Measurements from ENCODE around the gene CKS2.
"Not testable (repeated sequence)": the region's sequence is repeated elsewhere in the genome, so short reads cannot be mapped to it uniquely, and the experiment has no call there.

Gene CKS2

DNA sequence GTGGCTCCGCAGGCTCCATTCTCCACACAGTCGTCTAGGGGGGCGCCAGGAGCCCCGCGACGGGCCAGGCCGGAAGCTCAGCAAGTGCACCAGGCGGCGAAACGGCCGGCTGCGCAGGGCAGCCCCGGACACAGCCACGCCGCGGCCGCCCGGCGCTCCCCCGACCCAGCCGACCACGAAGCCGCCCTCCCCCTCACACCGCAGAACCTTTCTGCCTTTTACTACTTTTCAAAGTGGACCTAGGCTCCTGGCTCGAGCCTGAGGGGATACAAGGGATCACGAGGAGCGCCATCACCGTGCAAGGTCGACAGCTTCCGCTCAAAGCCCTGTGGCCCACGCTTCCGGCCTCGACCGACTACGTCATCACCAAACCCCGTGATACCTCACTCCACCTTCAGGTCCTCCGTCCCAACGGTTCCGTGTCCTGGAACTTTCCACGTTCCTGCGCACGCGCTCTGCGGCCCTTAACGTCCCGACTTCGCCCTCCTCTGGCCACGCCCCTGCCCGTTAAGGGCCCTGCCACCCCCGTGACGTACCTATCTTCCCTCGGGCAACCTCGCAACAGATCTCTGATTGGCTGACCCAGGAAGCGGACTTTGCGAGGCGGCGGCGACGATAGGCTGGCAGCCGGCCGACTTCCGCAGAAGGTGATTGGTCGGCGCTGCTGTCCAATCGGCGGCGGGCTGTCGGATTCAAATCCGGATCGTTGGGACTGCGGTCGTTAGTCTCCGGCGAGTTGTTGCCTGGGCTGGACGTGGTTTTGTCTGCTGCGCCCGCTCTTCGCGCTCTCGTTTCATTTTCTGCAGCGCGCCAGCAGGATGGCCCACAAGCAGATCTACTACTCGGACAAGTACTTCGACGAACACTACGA is at the start of gene CKS2:
CKS2 (plus strand) TSS at position 721 of the 871 bp plus-strand sequence; CDS start at position 819, 98 bp downstream.
- peak; percentile 100 for DNase-seq (ENCODE audit: low read depth)

DNA sequence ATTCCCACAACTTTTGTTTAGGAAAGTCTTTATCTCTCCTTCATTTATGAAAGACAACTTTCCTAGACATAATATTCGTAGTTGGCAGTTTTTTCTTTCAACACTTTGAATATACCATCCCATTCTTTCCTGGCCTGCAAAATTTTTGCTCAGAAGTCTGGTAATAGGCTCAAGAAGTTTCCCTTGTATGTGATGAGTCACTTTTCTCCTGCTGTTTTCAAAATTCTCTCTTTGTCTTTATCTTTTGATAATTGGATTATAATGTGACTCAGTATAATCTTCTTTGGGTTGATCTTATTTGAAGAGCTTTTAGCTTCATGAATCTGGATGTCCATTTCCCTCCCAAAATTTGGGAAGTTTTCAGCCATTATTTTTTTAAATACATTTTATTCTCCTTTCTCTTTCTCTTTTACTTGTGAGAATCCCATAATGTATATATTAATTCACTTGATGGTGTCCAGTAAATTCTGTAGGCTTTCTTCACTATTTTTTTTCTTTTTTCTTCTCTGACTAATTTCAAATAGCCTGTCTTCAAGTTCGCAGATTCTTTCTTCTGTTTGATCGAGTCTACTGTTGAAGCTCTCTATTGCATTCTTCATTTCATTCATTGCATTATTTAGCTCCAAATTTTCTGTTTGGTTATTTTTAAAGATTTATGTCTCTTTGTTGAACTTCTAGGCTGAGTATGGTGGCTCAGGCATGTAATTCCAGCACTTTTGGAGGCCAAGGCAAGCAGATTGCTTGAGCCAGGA is 37.3 kb upstream of the CKS2 start:
- DNase-seq (ENCODE audit: low read depth): no peak

DNA sequence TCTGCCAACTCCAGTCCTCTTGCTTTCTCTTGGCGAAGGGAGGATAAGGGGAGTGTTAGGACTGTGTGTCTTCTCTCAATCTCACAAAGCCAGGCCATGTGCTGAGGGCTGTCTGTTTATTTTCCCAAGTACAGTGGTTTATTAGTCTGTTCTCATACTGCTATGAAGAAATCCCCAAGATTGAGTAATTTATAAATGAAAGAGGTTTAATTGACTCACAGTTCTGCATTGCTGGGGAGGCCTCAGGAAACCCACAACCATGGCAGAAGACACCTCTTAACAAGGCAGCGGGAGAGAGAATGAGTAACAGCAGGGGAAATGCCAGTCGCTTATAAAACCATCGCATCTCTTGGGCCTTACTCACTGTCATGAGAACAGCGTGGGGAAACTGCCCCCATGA is 36.2 kb upstream of the CKS2 start:
- DNase-seq (ENCODE audit: low read depth): no peak

- DNase-seq (ENCODE audit: low read depth): not testable (repeated sequence)
Observed at GRCh38 chr9:89276040-89276439, 35.0 kb upstream of the CKS2 start.

GRCh38 chr9:89277043-89277442 is 34.0 kb upstream of the CKS2 start:
- no peak for DNase-seq (ENCODE audit: low read depth)

DNA sequence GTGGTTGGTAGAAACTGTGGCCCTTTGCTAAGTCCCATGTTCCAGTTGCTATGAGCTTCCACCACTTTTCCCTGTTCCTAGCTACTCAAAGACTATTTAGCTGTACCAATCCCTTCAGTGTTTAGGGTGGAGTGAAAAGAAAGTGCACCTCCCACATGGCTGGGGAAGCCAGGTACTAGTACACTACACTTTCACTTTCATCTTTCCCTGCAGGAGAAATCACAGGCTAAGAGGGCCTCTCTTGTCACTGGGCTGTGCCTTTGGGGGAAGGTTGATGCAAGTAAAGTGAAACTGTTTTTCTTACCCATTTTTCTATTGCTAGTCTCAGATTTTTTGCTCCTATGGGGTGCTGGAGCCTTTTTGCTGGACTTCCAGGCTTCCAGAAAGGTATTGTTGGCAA is 33.5 kb upstream of the CKS2 start:
- DNase-seq (ENCODE audit: low read depth): peak; percentile 5

DNA sequence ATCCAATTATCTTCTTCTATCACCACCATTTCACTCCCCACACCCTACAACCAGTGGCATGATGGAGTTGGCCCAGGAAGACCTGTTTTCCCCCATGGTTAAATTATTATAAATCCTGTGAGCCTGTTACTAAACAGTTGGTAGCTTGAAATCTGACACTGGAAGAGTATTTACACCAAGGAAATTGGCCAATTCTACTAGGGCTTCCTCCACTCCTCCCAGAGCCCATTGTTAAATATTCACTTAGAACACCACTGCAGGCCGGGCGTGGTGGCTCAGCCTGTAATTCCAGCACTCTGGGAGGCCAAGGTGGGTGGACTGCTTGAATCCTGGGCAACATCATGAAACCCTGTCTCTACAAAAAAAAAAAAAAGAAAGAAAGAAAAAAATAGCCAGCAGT is 32.4 kb upstream of the CKS2 start:
- DNase-seq (ENCODE audit: low read depth): no peak

- DNase-seq (ENCODE audit: low read depth): peak; percentile 60
Observed at GRCh38 chr9:89278997-89279739, 31.8 kb upstream of the CKS2 start.

GRCh38 chr9:89281106-89281505 is 29.9 kb upstream of the CKS2 start:
- no peak for DNase-seq (ENCODE audit: low read depth)

GRCh38 chr9:89282248-89282968 is 28.6 kb upstream of the CKS2 start:
- not testable (repeated sequence) for DNase-seq (ENCODE audit: low read depth)

- no peak for DNase-seq (ENCODE audit: low read depth)
Observed at GRCh38 chr9:89284076-89284475, 26.9 kb upstream of the CKS2 start.

GRCh38 chr9:89291741-89292140 is 19.3 kb upstream of the CKS2 start:
- DNase-seq (ENCODE audit: low read depth): no peak

- DNase-seq (ENCODE audit: low read depth): no peak
Observed at GRCh38 chr9:89293014-89293413, 18.0 kb upstream of the CKS2 start.

DNA sequence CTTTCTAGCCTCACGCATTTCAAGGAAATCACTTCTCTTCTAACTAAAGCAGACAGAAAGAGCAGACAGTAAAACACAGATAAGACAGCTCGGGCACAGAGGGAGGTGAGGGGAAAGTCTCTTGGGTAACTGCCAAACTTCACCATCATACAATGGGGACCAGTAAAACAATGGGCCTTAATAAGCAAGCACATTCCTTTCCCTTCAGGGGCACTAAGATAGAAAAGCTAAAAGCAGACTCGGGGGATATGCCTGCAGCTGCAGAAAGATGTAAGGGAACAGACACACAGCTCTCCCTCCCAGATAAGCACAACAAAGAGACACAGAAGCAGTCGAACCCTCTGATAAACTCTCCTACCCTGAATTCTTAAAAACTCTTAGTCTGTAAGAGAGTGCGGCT is 15.6 kb upstream of the CKS2 start:
- no peak for DNase-seq (ENCODE audit: low read depth)

GRCh38 chr9:89301996-89302395 is 9.0 kb upstream of the CKS2 start:
- not testable (repeated sequence) for DNase-seq (ENCODE audit: low read depth)

GRCh38 chr9:89304020-89304833 is 6.8 kb upstream of the CKS2 start:
- DNase-seq (ENCODE audit: low read depth): no peak

GRCh38 chr9:89304834-89305188 is 6.2 kb upstream of the CKS2 start:
- DNase-seq (ENCODE audit: low read depth): no peak

DNA sequence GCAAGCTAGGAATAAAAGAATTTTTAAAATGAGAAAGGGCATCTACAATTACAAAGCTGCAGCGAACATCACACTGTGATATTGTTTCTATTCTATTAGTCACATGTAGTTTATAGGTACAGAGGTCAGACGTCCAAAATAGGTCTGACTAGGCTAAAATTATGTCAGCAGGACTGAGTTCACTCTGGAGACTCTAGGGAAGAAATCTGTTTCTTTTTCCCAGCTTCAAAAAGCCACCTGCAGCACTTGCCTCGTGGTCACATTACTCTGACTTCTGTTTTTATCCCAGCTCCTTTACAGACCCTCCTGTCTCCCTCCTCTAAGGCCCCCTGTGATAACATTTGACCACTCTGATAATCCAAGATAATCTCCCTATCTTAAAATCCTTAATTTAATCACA is 5.1 kb upstream of the CKS2 start:
- DNase-seq (ENCODE audit: low read depth): no peak

DNA sequence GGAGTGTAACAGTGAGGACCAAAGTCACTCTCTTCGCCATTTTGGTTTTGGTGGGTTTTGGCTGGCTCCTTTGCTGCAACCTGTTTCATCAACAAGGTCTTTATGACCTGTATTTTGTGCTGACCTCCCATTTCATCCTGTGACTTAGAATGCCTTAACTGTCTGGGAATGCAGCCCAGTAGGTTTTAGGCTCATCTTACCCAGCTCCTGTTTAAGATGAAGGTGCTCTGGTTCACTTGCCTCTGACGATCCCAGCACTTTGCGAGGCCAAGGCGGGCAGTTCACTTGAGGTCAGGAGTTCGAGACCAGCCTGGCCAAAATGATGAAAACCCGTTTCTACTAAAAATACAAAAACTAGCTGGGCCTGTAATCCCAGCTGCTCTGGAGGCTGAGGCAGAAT is 1.8 kb upstream of the CKS2 start:
- no peak for DNase-seq (ENCODE audit: low read depth)

- DNase-seq (ENCODE audit: low read depth): no peak
Observed at GRCh38 chr9:89309608-89310474, 1.2 kb upstream of the CKS2 start.

All from fibroblast of the conjunctiva (primary cell).